ENCODE results near the gene GRM8. TPM values are rescaled to one million over a fixed set of nuclear protein-coding genes. Genes with fewer than 3 reads are reported as not detected.

Gene GRM8
- total RNA-seq, 1 donor from 2014 or later, result 0.51 TPM

DNA sequence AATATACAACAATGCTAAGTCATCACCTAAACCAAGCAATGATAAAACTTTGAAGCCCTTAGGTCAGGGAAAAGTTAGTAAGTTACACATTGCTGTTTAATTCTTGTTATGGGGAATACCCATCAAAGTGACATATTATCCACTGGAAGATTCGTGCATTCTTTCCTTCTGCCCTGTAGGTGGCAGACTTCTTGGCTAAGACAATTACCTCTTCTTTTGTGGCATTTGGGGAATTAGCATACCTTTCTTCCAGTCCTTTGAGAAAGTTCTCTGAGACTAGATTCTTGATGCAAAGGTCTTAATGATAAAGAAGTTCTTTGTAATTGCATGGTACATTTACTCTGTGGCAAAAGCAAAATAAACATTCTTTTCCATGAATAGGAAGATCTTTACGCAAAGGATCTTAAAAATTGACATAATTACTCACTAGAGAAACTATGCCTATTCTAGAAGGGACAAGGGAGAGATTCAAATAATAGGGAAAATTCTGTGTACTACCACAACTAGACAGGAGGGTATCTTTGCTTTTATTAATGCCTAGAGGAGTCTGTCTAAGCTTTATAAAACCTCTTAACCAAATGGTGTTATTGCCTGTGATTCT is 395.9 kb downstream of the GRM8 start:
- H3K36me3 Mint-ChIP-seq (ENCODE audit: unreplicated experiment), result no peaks in the 10 kb centered on the region
- no peak overlapping the region for H3K27ac Mint-ChIP-seq (ENCODE audit: unreplicated experiment)
- H3K9me3 Mint-ChIP-seq (ENCODE audit: unreplicated experiment), result no peaks in the 10 kb centered on the region
- peaks cover under 1% of the 10 kb centered on the region for H3K27me3 Mint-ChIP-seq (ENCODE audit: unreplicated experiment)
- no peak for DNase-seq (ENCODE audit: extremely low spot score, unreplicated experiment)
- H3K4me3 Mint-ChIP-seq (ENCODE audit: unreplicated experiment), result no peak overlapping the region
- H3K4me1 Mint-ChIP-seq (ENCODE audit: unreplicated experiment), result no peaks in the 10 kb centered on the region
- TF ChIP-seq, protein P1, sequence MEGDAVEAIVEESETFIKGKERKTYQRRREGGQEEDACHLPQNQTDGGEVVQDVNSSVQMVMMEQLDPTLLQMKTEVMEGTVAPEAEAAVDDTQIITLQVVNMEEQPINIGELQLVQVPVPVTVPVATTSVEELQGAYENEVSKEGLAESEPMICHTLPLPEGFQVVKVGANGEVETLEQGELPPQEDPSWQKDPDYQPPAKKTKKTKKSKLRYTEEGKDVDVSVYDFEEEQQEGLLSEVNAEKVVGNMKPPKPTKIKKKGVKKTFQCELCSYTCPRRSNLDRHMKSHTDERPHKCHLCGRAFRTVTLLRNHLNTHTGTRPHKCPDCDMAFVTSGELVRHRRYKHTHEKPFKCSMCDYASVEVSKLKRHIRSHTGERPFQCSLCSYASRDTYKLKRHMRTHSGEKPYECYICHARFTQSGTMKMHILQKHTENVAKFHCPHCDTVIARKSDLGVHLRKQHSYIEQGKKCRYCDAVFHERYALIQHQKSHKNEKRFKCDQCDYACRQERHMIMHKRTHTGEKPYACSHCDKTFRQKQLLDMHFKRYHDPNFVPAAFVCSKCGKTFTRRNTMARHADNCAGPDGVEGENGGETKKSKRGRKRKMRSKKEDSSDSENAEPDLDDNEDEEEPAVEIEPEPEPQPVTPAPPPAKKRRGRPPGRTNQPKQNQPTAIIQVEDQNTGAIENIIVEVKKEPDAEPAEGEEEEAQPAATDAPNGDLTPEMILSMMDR (IDR thresholded peaks at IDR 0.05), result peak; percentile 47

DNA sequence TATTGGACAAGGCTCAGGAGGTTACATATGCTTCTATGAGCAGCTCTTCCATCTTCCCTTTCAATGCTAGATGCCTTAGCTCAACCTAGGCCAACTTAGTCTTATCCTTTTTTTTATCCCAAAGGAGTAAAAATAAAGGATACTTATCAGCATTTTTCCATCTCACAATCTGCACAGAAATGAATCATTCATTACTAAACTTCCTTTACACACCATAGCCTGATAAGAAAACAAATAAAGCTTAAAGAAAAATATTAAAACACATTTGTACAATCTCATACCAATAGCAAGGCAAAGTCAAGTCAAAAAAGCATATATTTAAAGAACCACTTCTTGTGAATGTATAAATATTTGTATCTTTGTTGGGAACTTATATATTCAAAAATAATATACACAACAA is 407.4 kb downstream of the GRM8 start:
- no peaks in the 10 kb centered on the region for H3K27me3 Mint-ChIP-seq (ENCODE audit: unreplicated experiment)
- TF ChIP-seq, protein P1 (IDR thresholded peaks at IDR 0.05), result no peak
- no peak for DNase-seq (ENCODE audit: extremely low spot score, unreplicated experiment)

DNA sequence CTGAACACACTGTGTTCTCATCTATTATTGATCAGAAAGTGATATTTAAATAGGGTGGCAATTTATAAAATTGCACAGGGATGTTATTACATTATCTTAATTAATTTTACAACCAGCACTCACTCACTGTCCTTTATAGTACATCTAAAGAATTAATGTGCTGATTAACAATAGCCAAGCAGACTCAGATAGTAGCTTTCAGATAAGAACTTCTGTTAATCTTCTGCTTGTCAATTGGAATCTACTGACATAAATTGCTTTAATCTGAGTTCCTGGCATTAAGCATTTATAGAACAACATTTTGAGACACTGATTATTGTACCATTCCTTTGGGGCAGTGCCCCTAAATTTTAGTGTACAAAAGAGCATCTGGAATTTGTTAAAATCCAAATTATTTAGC is 408.9 kb downstream of the GRM8 start:
- no peak overlapping the region for H3K4me3 Mint-ChIP-seq (ENCODE audit: unreplicated experiment)
- H3K36me3 Mint-ChIP-seq (ENCODE audit: unreplicated experiment), result no peaks in the 10 kb centered on the region
- no peak overlapping the region for H3K27ac Mint-ChIP-seq (ENCODE audit: unreplicated experiment)
- TF ChIP-seq, protein P1 (IDR thresholded peaks at IDR 0.05), result no peak
- DNase-seq (ENCODE audit: extremely low spot score, unreplicated experiment), result no peak
- H3K9me3 Mint-ChIP-seq (ENCODE audit: unreplicated experiment), result no peaks in the 10 kb centered on the region
- H3K27me3 Mint-ChIP-seq (ENCODE audit: unreplicated experiment), result no peaks in the 10 kb centered on the region
- no peaks in the 10 kb centered on the region for H3K4me1 Mint-ChIP-seq (ENCODE audit: unreplicated experiment)

More for the DNA sequence above, 407.4 kb downstream of the GRM8 start:
- H3K9me3 Mint-ChIP-seq (ENCODE audit: unreplicated experiment), result no peaks in the 10 kb centered on the region
- no peaks in the 10 kb centered on the region for H3K36me3 Mint-ChIP-seq (ENCODE audit: unreplicated experiment)
- H3K27ac Mint-ChIP-seq (ENCODE audit: unreplicated experiment), result no peak overlapping the region
- no peak overlapping the region for H3K4me3 Mint-ChIP-seq (ENCODE audit: unreplicated experiment)
- H3K4me1 Mint-ChIP-seq (ENCODE audit: unreplicated experiment), result no peaks in the 10 kb centered on the region

DNA sequence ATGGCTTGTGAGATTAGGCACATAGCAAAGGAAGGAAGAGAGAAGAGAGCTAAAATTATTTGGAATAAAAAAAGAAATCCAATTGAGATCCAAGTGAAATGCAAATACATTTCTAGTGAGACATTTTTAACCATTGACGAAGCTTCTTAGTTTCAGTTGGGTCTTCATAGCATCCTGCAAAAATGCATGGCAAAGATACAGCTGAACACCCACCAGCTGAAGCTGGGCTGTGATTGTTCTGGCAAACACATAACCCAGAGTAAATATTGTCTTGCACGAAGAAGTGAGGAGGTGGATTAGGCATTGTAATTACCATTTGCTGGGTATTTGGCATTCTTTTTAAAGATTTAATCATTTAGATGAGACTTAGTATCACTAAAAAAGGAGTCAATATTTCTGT is 409.4 kb downstream of the GRM8 start:
- no peak for DNase-seq (ENCODE audit: extremely low spot score, unreplicated experiment)
- Mint-ChIP-seq H3K27me3 (ENCODE audit: unreplicated experiment) (no peaks in the 10 kb centered on the region), H3K9me3 (ENCODE audit: unreplicated experiment) (no peaks in the 10 kb centered on the region), H3K4me3 (ENCODE audit: unreplicated experiment) (no peak overlapping the region), H3K27ac (ENCODE audit: unreplicated experiment) (no peak overlapping the region), H3K4me1 (ENCODE audit: unreplicated experiment) (no peaks in the 10 kb centered on the region), H3K36me3 (ENCODE audit: unreplicated experiment) (no peaks in the 10 kb centered on the region)
- TF ChIP-seq, protein P1 (IDR thresholded peaks at IDR 0.05), result no peak

DNA sequence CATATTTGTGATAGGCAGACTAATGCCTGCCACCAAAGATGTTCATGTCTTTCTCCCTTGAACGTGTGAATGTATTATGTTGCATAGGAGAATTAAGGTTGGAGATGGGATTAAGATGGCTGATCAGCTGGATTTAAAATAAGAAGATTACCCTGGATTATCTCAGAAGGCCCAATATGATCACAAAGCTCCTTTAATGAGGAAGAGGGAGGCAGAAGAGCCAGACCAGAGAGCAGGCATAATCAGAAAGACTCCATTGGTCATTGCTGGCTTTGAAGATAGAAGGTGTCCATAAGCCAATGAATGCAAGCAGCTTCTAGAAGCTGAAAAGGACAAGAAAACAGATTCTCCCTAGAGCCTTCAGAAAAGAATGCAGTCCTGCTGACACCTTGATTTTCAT is 410.3 kb downstream of the GRM8 start:
- H3K27me3 Mint-ChIP-seq (ENCODE audit: unreplicated experiment), result no peaks in the 10 kb centered on the region
- no peak overlapping the region for H3K27ac Mint-ChIP-seq (ENCODE audit: unreplicated experiment)
- no peak for DNase-seq (ENCODE audit: extremely low spot score, unreplicated experiment)
- no peaks in the 10 kb centered on the region for H3K9me3 Mint-ChIP-seq (ENCODE audit: unreplicated experiment)
- TF ChIP-seq, protein P1 (IDR thresholded peaks at IDR 0.05), result no peak
- no peaks in the 10 kb centered on the region for H3K4me1 Mint-ChIP-seq (ENCODE audit: unreplicated experiment)
- no peaks in the 10 kb centered on the region for H3K36me3 Mint-ChIP-seq (ENCODE audit: unreplicated experiment)
- no peak overlapping the region for H3K4me3 Mint-ChIP-seq (ENCODE audit: unreplicated experiment)
